GM13976 (cell line): ENCODE data around the gene HMG20B.

ENCODE experiments used
- DNase-seq: peaks from one replicate; pipeline ENCODE4 v3.0.0; 2012; ENCODE audit warnings: low spot score
- CTCF ChIP-seq: IDR thresholded peaks from 2 replicates; pipeline ENCODE4 v1.5.1; 2012; ENCODE audit warnings: borderline replicate concordance, mild to moderate bottlenecking; ENCODE audit not compliant: insufficient read depth; ENCODE audit errors: extremely low read depth, missing control alignments, control extremely low read depth
- in situ Hi-C: fragments of 300-500 bp; cut with MboI; formaldehyde crosslinking; loops from one replicate; pipeline ENCODE4 v1.12.0; 2022; ENCODE audit warnings: low sequenced_read_pairs, mixed read lengths, inconsistent platforms; ENCODE audit not compliant: unreplicated experiment

HMG20B gene

GRCh38 chr19:3537101-3537437, 35.7 kb upstream of the HMG20B start:
- in situ Hi-C loops, result no loop called here
- no peak for TF ChIP-seq CTCF

GRCh38 chr19:3537438-3538240, 35.1 kb upstream of the HMG20B start:
- in situ Hi-C loops, result no loop called here
- DNase-seq, result no peak
- TF ChIP-seq CTCF, result no peak

More at GRCh38 chr19:3537101-3537437, 35.7 kb upstream of the HMG20B start:
- no peak for DNase-seq

- DNase-seq, result no peak
- TF ChIP-seq CTCF, result no peak
- in situ Hi-C loops, result no loop called here
Observed at GRCh38 chr19:3538258-3538929, 34.4 kb upstream of the HMG20B start.

GRCh38 chr19:3538965-3539755, 33.6 kb upstream of the HMG20B start, which contains the start of gene TEKTIP1:
TSS of gene TEKTIP1 (plus strand) at chr19:3539174. CDS start at chr19:3539178, 4 bp downstream.
- in situ Hi-C loops, result no loop called here
- DNase-seq, result no peak
- no peak for TF ChIP-seq CTCF

- no peak for DNase-seq
- in situ Hi-C loops, result no loop called here
Observed at GRCh38 chr19:3539756-3540118, 33.0 kb upstream of the HMG20B start.

More at GRCh38 chr19:3539756-3540118, 33.0 kb upstream of the HMG20B start:
- no peak for TF ChIP-seq CTCF
